Endothelial cell of umbilical vein (primary cell): Measurements from ENCODE around the gene GLOD5. TPM values are rescaled to one million over a fixed set of nuclear protein-coding genes. Genes with fewer than 3 reads are reported as not detected.

Experiments used
- BruUV-seq: library from RNA; stranded (reverse); fragments of 400-500 nt; replicated peaks from 2 replicates; lab custom pipeline; 2021; lab: Mats Ljungman, UMichigan
- CTCF ChIA-PET: fragments of 300-600, 350-600 bp; sonication (Branson Sonifier 250); formaldehyde crosslinking; loops from one replicate; lab custom pipeline; 2021; ENCODE audit warnings: antibody characterized with exemption, inconsistent platforms; lab: Charles Lee
- POLR2A ChIA-PET: fragments of 300-600, 350-600 bp; sonication (Branson Sonifier 250); formaldehyde crosslinking; loops from one replicate; lab custom pipeline; 2021; ENCODE audit warnings: antibody characterized with exemption, inconsistent platforms; lab: Charles Lee
- DNase-seq: peaks from one replicate; pipeline ENCODE4 v3.0.0-alpha.2; 2011; ENCODE audit warnings: low read depth, low spot score
- FAIRE-seq: peaks from 2 replicates; lab custom pipeline; 2011; peaks lifted over from hg19 to GRCh38; lab: Jason Lieb, UNC
- H2AFZ ChIP-seq: 2 replicates; pipeline ENCODE4 v1.6.0; 2012; ENCODE audit warnings: low read depth, low read length, control low read depth, inconsistent platforms
- H3K27ac ChIP-seq: 2 replicates; pipeline ENCODE4 v1.5.1; 2011; ENCODE audit warnings: low read depth, mild to moderate bottlenecking, control low read depth, low read length, moderate library complexity; ENCODE audit not compliant: insufficient read depth
- H3K27me3 ChIP-seq, 2 experiments: 2 replicates each; pipeline versions ENCODE4 v1.6.0 to v1.6.1; 2011; ENCODE audit warnings: low read length in 2 of 2, mixed read lengths in 1 of 2; ENCODE audit not compliant: control insufficient read depth in 2 of 2, insufficient read depth in 2 of 2
- H3K36me3 ChIP-seq, 2 experiments: 2 replicates in 1 of 2; 3 replicates in 1 of 2; pipeline ENCODE4 v1.5.1; 2011; ENCODE audit warnings: low read length in 2 of 2, mild to moderate bottlenecking in 1 of 2, moderate library complexity in 1 of 2; ENCODE audit not compliant: control insufficient read depth in 2 of 2, insufficient read depth in 2 of 2; ENCODE audit errors: extremely low read depth in 1 of 2
- H3K4me1 ChIP-seq: 3 replicates; pipeline ENCODE4 v1.5.1; 2011; ENCODE audit warnings: mild to moderate bottlenecking, low read length; ENCODE audit not compliant: control insufficient read depth, insufficient read depth; ENCODE audit errors: extremely low read depth
- H3K4me2 ChIP-seq: 2 replicates; pipeline ENCODE4 v1.6.1; 2011; ENCODE audit warnings: low read length, control low read depth, mixed read lengths; ENCODE audit not compliant: insufficient read depth
- H3K4me3 ChIP-seq, 3 experiments: fragments of 200-600 bp in 1 of 3; sonication (generic), shearing (Covaris generic) in 1 of 3; replicated peaks in 1 of 3; 2 replicates each; pipeline ENCODE4 v1.5.1; 2011 to 2016; ENCODE audit warnings: control low read depth in 3 of 3, low read length in 3 of 3, mild to moderate bottlenecking in 2 of 3, inconsistent platforms in 1 of 3, low read depth in 1 of 3, moderate library complexity in 1 of 3; ENCODE audit not compliant: insufficient read depth in 1 of 3
- H3K79me2 ChIP-seq: 2 replicates; pipeline ENCODE4 v1.6.0; 2012; ENCODE audit warnings: low read length, inconsistent platforms; ENCODE audit not compliant: control insufficient read depth, insufficient read depth
- H3K9ac ChIP-seq: replicated peaks from 2 replicates; pipeline ENCODE3; 2011; ENCODE audit warnings: low read length, control low read depth; ENCODE audit not compliant: insufficient read depth; ENCODE audit errors: extremely low read depth
- H3K9me1 ChIP-seq: replicated peaks from 3 replicates; pipeline ENCODE4 v1.6.0; 2011; ENCODE audit warnings: mild to moderate bottlenecking, low read length; ENCODE audit not compliant: control insufficient read depth, insufficient read depth; ENCODE audit errors: extremely low read depth
- H3K9me3 ChIP-seq: replicated peaks from 2 replicates; pipeline ENCODE4 v1.5.1; 2012; ENCODE audit warnings: low read length, inconsistent platforms; ENCODE audit not compliant: control insufficient read depth, insufficient read depth
- H4K20me1 ChIP-seq: replicated peaks from 2 replicates; pipeline ENCODE3; 2011; ENCODE audit warnings: mild to moderate bottlenecking, low read length; ENCODE audit not compliant: control insufficient read depth, insufficient read depth; ENCODE audit errors: extremely low read depth
- EZH2 ChIP-seq: IDR thresholded peaks from 2 replicates; pipeline ENCODE4 v1.6.1; 2012; ENCODE audit warnings: borderline replicate concordance, low read depth, mild to moderate bottlenecking, moderate library complexity, low read length, inconsistent platforms; ENCODE audit not compliant: severe bottlenecking
- FOS ChIP-seq: IDR thresholded peaks from 2 replicates; pipeline ENCODE4 v1.6.1; 2011; ENCODE audit warnings: mild to moderate bottlenecking, low read length, moderate library complexity, borderline replicate concordance; ENCODE audit not compliant: insufficient read depth
- GATA2 ChIP-seq: IDR thresholded peaks from 2 replicates; pipeline ENCODE4 v1.7.0; 2011; ENCODE audit warnings: low read depth, mild to moderate bottlenecking, moderate library complexity, mixed read lengths, low read length; ENCODE audit not compliant: insufficient read length, insufficient read depth
- JUN ChIP-seq: IDR thresholded peaks from 2 replicates; pipeline ENCODE4 v1.6.1; 2011; ENCODE audit warnings: borderline replicate concordance, low read depth; ENCODE audit not compliant: insufficient read length, insufficient read depth
- MYC ChIP-seq: IDR thresholded peaks from one replicate; pipeline ENCODE4 v1.6.1; 2011; ENCODE audit warnings: mild to moderate bottlenecking, low read depth, low read length
- POLR2A ChIP-seq: IDR thresholded peaks from 2 replicates; pipeline ENCODE4 v1.6.1; 2012; ENCODE audit warnings: low read depth, mild to moderate bottlenecking, control low read depth, low read length
- POLR2AphosphoS5 ChIP-seq: IDR thresholded peaks from 2 replicates; pipeline ENCODE4 v1.6.1; 2012; ENCODE audit warnings: low read depth, mild to moderate bottlenecking, control low read depth, low read length, moderate library complexity; ENCODE audit not compliant: insufficient read depth
- dilution Hi-C: fragments of 300-500 bp; cut with MboI; formaldehyde crosslinking; loops from one replicate; pipeline ENCODE4 v1.15.0; 2019; ENCODE audit warnings: low sequenced_read_pairs; ENCODE audit not compliant: extremely low pct_ligation_motif_present
- intact Hi-C: fragments of 100-400 bp; cut with micrococcal nuclease; formaldehyde crosslinking; loops from one replicate; pipeline ENCODE4 v1.10.0; 2022
- polyA plus RNA-seq, 4 experiments: library from polyadenylated mRNA; depleted of rRNA in 3 of 4; stranded (reverse) in 3 of 4; unstranded in 1 of 4; fragments of >200 nt; gene quantifications; 2 replicates each; pipeline versions ENCODE4 v1.2.1 to v1.2.3, GENCODE V29; 2011 to 2012; ENCODE audit warnings: missing spikeins in 1 of 4
- total RNA-seq: library from RNA; stranded (reverse); gene quantifications from 2 replicates; pipeline ENCODE4 v1.2.3, GENCODE V29; 2021
- TF ChIP-seq, protein P1 (sequence below), 2 donors: IDR thresholded peaks; 1 replicate in 1 of 2; 2 replicates in 1 of 2; pipeline ENCODE4 v1.5.1; 2011; ENCODE audit warnings: low read length in 2 of 2, mild to moderate bottlenecking in 2 of 2, moderate library complexity in 2 of 2, control low read depth in 1 of 2, inconsistent platforms in 1 of 2, low read depth in 1 of 2; ENCODE audit not compliant: insufficient read depth in 1 of 2; ENCODE audit errors: extremely low read depth in 1 of 2
- TF ChIP-seq, protein P2 (sequence below): IDR thresholded peaks from 2 replicates; pipeline ENCODE4 v1.6.1; 2011; ENCODE audit not compliant: insufficient read depth, insufficient read length

Gene GLOD5
- total and polyA plus RNA-seq, 2 donors (not counting 3 experiments of a cell fraction or from before 2014, with no cell fraction given), result not detected

DNA sequence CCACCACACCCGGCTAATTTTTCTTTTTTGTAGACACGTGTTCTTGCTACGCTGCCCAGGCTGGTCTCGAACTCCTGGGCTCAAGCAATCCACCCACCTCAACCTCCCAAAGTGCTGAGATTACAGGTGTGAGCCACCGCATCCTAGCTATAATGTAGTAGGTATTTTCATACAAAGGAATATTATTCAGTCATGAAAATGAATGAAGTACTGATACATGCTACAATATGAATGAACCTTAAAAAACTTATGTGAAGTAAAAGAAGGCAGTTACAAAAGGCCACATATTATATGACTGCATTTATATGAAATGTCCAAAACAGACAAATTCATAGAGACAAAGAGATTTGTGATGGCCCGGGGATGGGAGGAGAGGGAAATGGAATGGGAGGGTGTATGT, 20.2 kb downstream of the GLOD5 start:
- H3K9me1 ChIP-seq, result no peaks in the 10 kb centered on the region
- H2AFZ ChIP-seq, result no peak overlapping the region
- no peaks in the 10 kb centered on the region for H3K4me1 ChIP-seq
- ChIA-PET CTCF (no interaction called here), POLR2A (no interaction called here)
- dilution Hi-C loops, result no loop called here
- H3K4me3 ChIP-seq, result no peak overlapping the region
- no peak overlapping the region for H3K27ac ChIP-seq
- no peak for TF ChIP-seq POLR2A
- TF ChIP-seq POLR2AphosphoS5, result no peak
- TF ChIP-seq FOS, result no peak
- no peak for TF ChIP-seq MYC
- TF ChIP-seq, protein P1, sequence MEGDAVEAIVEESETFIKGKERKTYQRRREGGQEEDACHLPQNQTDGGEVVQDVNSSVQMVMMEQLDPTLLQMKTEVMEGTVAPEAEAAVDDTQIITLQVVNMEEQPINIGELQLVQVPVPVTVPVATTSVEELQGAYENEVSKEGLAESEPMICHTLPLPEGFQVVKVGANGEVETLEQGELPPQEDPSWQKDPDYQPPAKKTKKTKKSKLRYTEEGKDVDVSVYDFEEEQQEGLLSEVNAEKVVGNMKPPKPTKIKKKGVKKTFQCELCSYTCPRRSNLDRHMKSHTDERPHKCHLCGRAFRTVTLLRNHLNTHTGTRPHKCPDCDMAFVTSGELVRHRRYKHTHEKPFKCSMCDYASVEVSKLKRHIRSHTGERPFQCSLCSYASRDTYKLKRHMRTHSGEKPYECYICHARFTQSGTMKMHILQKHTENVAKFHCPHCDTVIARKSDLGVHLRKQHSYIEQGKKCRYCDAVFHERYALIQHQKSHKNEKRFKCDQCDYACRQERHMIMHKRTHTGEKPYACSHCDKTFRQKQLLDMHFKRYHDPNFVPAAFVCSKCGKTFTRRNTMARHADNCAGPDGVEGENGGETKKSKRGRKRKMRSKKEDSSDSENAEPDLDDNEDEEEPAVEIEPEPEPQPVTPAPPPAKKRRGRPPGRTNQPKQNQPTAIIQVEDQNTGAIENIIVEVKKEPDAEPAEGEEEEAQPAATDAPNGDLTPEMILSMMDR (IDR thresholded peaks at IDR 0.05; ENCODE audit: extremely low read depth in 1 of 2, insufficient read depth in 1 of 2, low read depth in 1 of 2, low read length in 2 of 2), result no peak
- no peak for TF ChIP-seq EZH2
- no peak for TF ChIP-seq GATA2
- TF ChIP-seq, protein P2, sequence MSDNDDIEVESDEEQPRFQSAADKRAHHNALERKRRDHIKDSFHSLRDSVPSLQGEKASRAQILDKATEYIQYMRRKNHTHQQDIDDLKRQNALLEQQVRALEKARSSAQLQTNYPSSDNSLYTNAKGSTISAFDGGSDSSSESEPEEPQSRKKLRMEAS, result no peak
- TF ChIP-seq JUN, result no peak
- no peaks in the 10 kb centered on the region for H4K20me1 ChIP-seq
- H3K79me2 ChIP-seq, result no peaks in the 10 kb centered on the region
- H3K36me3 ChIP-seq, result no peaks in the 10 kb centered on the region
- H3K9me3 ChIP-seq, result no peaks in the 10 kb centered on the region
- BruUV-seq, result no TSS peak
- FAIRE-seq (no peak), DNase-seq (no peak)
- intact Hi-C loops, result no loop called here
- H3K4me2 ChIP-seq, result no peak overlapping the region
- H3K9ac ChIP-seq, result no peak overlapping the region
- H3K27me3 ChIP-seq, result peaks cover 0 to 1% of the 10 kb centered on the region in 2 experiments
